Loucy (cell line): ENCODE results near the gene ERFL.

Experiments
- H2AFZ ChIP-seq: fragments of 200-600 bp; sonication (generic); 2 replicates; pipeline ENCODE4 v1.6.0; 2016; ENCODE audit warnings: antibody characterized with exemption, mild to moderate bottlenecking, low read length, moderate library complexity
- H3F3A ChIP-seq: fragments of 200-600 bp; 2 replicates; pipeline ENCODE4 v1.6.0; 2016; ENCODE audit warnings: antibody characterized with exemption, low read depth, mild to moderate bottlenecking
- H3K27me3 ChIP-seq: fragments of 200-600 bp; sonication (generic); 2 replicates; pipeline ENCODE4 v1.6.1; 2014; ENCODE audit warnings: low read length, mild to moderate bottlenecking; ENCODE audit not compliant: insufficient read depth, poor library complexity, severe bottlenecking
- H3K36me3 ChIP-seq: fragments of 200-600 bp; sonication (generic); 2 replicates; pipeline ENCODE4 v1.6.1; 2016; ENCODE audit warnings: low read length; ENCODE audit not compliant: insufficient read depth
- H3K4me1 ChIP-seq: fragments of 200-600 bp; sonication (generic); 2 replicates; pipeline ENCODE4 v1.5.1; 2014; ENCODE audit warnings: low read length, mild to moderate bottlenecking; ENCODE audit not compliant: insufficient read depth, poor library complexity, severe bottlenecking
- H3K4me2 ChIP-seq: fragments of 200-600 bp; sonication (generic); 2 replicates; pipeline ENCODE4 v1.6.0; 2014; ENCODE audit warnings: antibody characterized with exemption, low read length, low read depth, mild to moderate bottlenecking; ENCODE audit not compliant: poor library complexity, severe bottlenecking
- H3K4me3 ChIP-seq: fragments of 200-600 bp; sonication (generic); 2 replicates; pipeline ENCODE4 v1.5.1; 2014; ENCODE audit warnings: low read length, mild to moderate bottlenecking, mixed read lengths; ENCODE audit not compliant: poor library complexity, severe bottlenecking
- H3K79me2 ChIP-seq: fragments of 200-600 bp; sonication (generic); 2 replicates; pipeline ENCODE4 v1.6.1; 2014; ENCODE audit warnings: low read length; ENCODE audit not compliant: insufficient read depth
- H3K9ac ChIP-seq: fragments of 200-600 bp; sonication (generic); 2 replicates; pipeline ENCODE4 v1.6.0; 2014; ENCODE audit warnings: mild to moderate bottlenecking, low read depth, low read length, moderate library complexity; ENCODE audit not compliant: poor library complexity, severe bottlenecking
- H3K9me2 ChIP-seq: fragments of 200-600 bp; sonication (generic); replicated peaks from 2 replicates; pipeline ENCODE4 v1.6.1; 2016; ENCODE audit warnings: low read depth, low read length, mixed read lengths
- H3K9me3 ChIP-seq: fragments of 200-600 bp; sonication (generic); 2 replicates; pipeline ENCODE4 v1.6.1; 2014; ENCODE audit warnings: mild to moderate bottlenecking, antibody characterized with exemption, low read length, low read depth; ENCODE audit not compliant: insufficient read depth
- H4K20me1 ChIP-seq: fragments of 200-600 bp; sonication (generic); 2 replicates; pipeline ENCODE4 v1.6.0; 2014; ENCODE audit warnings: antibody characterized with exemption, low read length, mild to moderate bottlenecking; ENCODE audit not compliant: insufficient read depth, poor library complexity, severe bottlenecking
- CTCF ChIP-seq: fragments of 200-600 bp; sonication (generic); conservative IDR thresholded peaks from 2 replicates; pipeline ENCODE4 v1.5.1; 2014; ENCODE audit warnings: mild to moderate bottlenecking, antibody characterized with exemption, low read length
- EZH2phosphoT487 ChIP-seq: fragments of 200-600 bp; IDR thresholded peaks from 2 replicates; pipeline ENCODE4 v1.6.1; 2018; ENCODE audit warnings: antibody characterized with exemption, mild to moderate bottlenecking, moderate library complexity, borderline replicate concordance

The ERFL gene

GRCh38 chr19:41918653-41919244 is 9.5 kb downstream of the ERFL start:
- H3K4me1 ChIP-seq: no peaks in the 10 kb centered on the region

GRCh38 chr19:41918095-41918494 is 10.2 kb downstream of the ERFL start:
- no peaks in the 10 kb centered on the region for H3K36me3 ChIP-seq
- no peaks in the 10 kb centered on the region for H4K20me1 ChIP-seq
- no peak overlapping the region for H2AFZ ChIP-seq
- H3K9me2 ChIP-seq: no peaks in the 10 kb centered on the region
- no peaks in the 10 kb centered on the region for H3F3A ChIP-seq
- no peak for TF ChIP-seq CTCF
- no peak for TF ChIP-seq EZH2phosphoT487
- no peaks in the 10 kb centered on the region for H3K4me1 ChIP-seq
- H3K4me2 ChIP-seq: no peak overlapping the region
- H3K27me3 ChIP-seq: no peaks in the 10 kb centered on the region
- no peak overlapping the region for H3K9ac ChIP-seq
- no peaks in the 10 kb centered on the region for H3K79me2 ChIP-seq
- H3K9me3 ChIP-seq: no peaks in the 10 kb centered on the region
- H3K4me3 ChIP-seq: no peak overlapping the region

More at GRCh38 chr19:41918653-41919244, 9.5 kb downstream of the ERFL start:
- Histone ChIP-seq H3K36me3 (no peaks in the 10 kb centered on the region), H3K9me2 (no peaks in the 10 kb centered on the region), H3K27me3 (no peaks in the 10 kb centered on the region), H3K9me3 (no peaks in the 10 kb centered on the region), H3K79me2 (no peaks in the 10 kb centered on the region), H3K9ac (no peak overlapping the region), H4K20me1 (no peaks in the 10 kb centered on the region), H2AFZ (no peak overlapping the region), H3K4me2 (no peak overlapping the region), H3K4me3 (no peak overlapping the region), H3F3A (no peaks in the 10 kb centered on the region)
- TF ChIP-seq EZH2phosphoT487 (no peak), CTCF (no peak)

- Histone ChIP-seq H2AFZ (no peak overlapping the region), H3K4me1 (no peaks in the 10 kb centered on the region), H3K9ac (no peak overlapping the region), H3K4me3 (no peak overlapping the region), H3F3A (no peaks in the 10 kb centered on the region), H3K27me3 (no peaks in the 10 kb centered on the region), H3K36me3 (no peaks in the 10 kb centered on the region), H3K79me2 (no peaks in the 10 kb centered on the region), H3K9me2 (no peaks in the 10 kb centered on the region), H3K9me3 (no peaks in the 10 kb centered on the region), H4K20me1 (no peaks in the 10 kb centered on the region), H3K4me2 (no peak overlapping the region)
- no peak for TF ChIP-seq EZH2phosphoT487
- TF ChIP-seq CTCF: no peak
Observed at GRCh38 chr19:41917676-41918075, 10.6 kb downstream of the ERFL start.
